HepG2 (cell line): ENCODE data around the gene NCOR2. TPM values are rescaled to one million over a fixed set of nuclear protein-coding genes. Genes with fewer than 3 reads are reported as not detected.

ENCODE experiments used
- ATAC-seq: fragments of 200-7000 bp; cut with Tn5 transposase; 3 replicates; pipeline ENCODE4 v1.9.1; 2020; ENCODE audit warnings: mild to moderate bottlenecking, moderate library complexity
- BruUV-seq: library from RNA; stranded (reverse); fragments of 400-500 nt; replicated peaks from 2 replicates; lab custom pipeline; 2021; lab: Mats Ljungman, UMichigan
- CTCF ChIA-PET: fragments of 300-600 bp; formaldehyde crosslinking; extraction: SDS; loops from one replicate; lab custom pipeline; 2021; ENCODE audit warnings: low total read pairs, inconsistent platforms, low intra/inter-chr PET ratio; lab: Yijun Ruan, JAX
- POLR2A ChIA-PET: fragments of 350-600 bp; sonication (Branson Sonifier 250); formaldehyde crosslinking; loops from one replicate; lab custom pipeline; 2020; ENCODE audit warnings: antibody characterized with exemption, inconsistent platforms; lab: Yijun Ruan, JAX
- DNase-seq: peaks from one replicate; pipeline ENCODE4 v3.0.0-alpha.2; 2015; ENCODE audit warnings: low spot score
- FAIRE-seq: peaks from 3 replicates; lab custom pipeline; 2011; peaks lifted over from hg19 to GRCh38; lab: Jason Lieb, UNC
- H2AFZ ChIP-seq: one replicate; pipeline ENCODE4 v1.6.1; 2011; ENCODE audit warnings: low read length, inconsistent platforms
- H3K27ac ChIP-seq: fragments of 300-600 bp; 3 replicates; pipeline ENCODE4 v1.8.0; 2011; ENCODE audit warnings: mixed run types, mild to moderate bottlenecking, mixed read lengths, low read length, inconsistent platforms; ENCODE audit not compliant: insufficient read depth; ENCODE audit errors: extremely low read length
- H3K27me3 ChIP-seq, 2 experiments: fragments of 200-600 bp in 1 of 2; 2 replicates in 1 of 2; 3 replicates in 1 of 2; pipeline versions ENCODE4 v1.6.0 to v1.8.0; 2011; ENCODE audit warnings: low read length in 2 of 2, mild to moderate bottlenecking in 2 of 2, moderate library complexity in 2 of 2, inconsistent platforms in 1 of 2; ENCODE audit not compliant: insufficient read depth in 2 of 2, control insufficient read depth in 1 of 2
- H3K36me3 ChIP-seq, 2 experiments: fragments of 200-600 bp in 1 of 2; replicated peaks in 1 of 2; 2 replicates in 1 of 2; 3 replicates in 1 of 2; pipeline versions ENCODE4 v1.5.1 to v1.8.0; 2011; ENCODE audit warnings: low read length in 2 of 2, inconsistent platforms in 1 of 2; ENCODE audit not compliant: insufficient read depth in 2 of 2, control insufficient read depth in 1 of 2
- H3K4me1 ChIP-seq: 2 replicates; pipeline ENCODE4 v1.5.1; 2012; ENCODE audit warnings: low read length, inconsistent platforms; ENCODE audit not compliant: insufficient read depth
- H3K4me2 ChIP-seq: 2 replicates; pipeline ENCODE4 v1.6.0; 2011; ENCODE audit warnings: low read depth, low read length, inconsistent platforms
- H3K4me3 ChIP-seq, 3 experiments: fragments of 200-600 bp in 1 of 3; sonication (generic), shearing (Covaris generic) in 1 of 3; replicated peaks in 1 of 3; 2 replicates each; pipeline ENCODE4 v1.5.1; 2011 to 2016; ENCODE audit warnings: low read length in 3 of 3, inconsistent platforms in 2 of 3, low read depth in 2 of 3, mild to moderate bottlenecking in 2 of 3, control low read depth in 1 of 3, mixed read lengths in 1 of 3; ENCODE audit not compliant: insufficient read depth in 1 of 3
- H3K79me2 ChIP-seq: one replicate; pipeline ENCODE4 v1.6.1; 2011; ENCODE audit warnings: low read length, inconsistent platforms; ENCODE audit not compliant: insufficient read depth
- H3K9ac ChIP-seq: 2 replicates; pipeline ENCODE4 v1.6.0; 2011; ENCODE audit warnings: mild to moderate bottlenecking, low read depth, low read length, inconsistent platforms; ENCODE audit not compliant: insufficient read depth
- H3K9me3 ChIP-seq: 2 replicates; pipeline ENCODE4 v1.5.1; 2012; ENCODE audit warnings: mild to moderate bottlenecking, low read length
- H4K20me1 ChIP-seq: 2 replicates; pipeline ENCODE4 v1.6.0; 2011; ENCODE audit warnings: inconsistent platforms, mild to moderate bottlenecking, low read length, moderate library complexity; ENCODE audit not compliant: insufficient read depth
- AGO2 ChIP-seq: fragments of 200-400 bp; formaldehyde crosslinking; optimal IDR thresholded peaks from 2 replicates; pipeline ENCODE3; 2017; ENCODE audit warnings: mild to moderate bottlenecking, low read depth, low read length, moderate library complexity
- ATF7 ChIP-seq, 2 experiments: fragments of 450-650 bp in 1 of 2; sonication (generic) in 1 of 2; formaldehyde crosslinking in 1 of 2; IDR thresholded peaks; 2 replicates each; pipeline versions ENCODE4 v1.4.0 to v1.6.1; 2016 to 2020; ENCODE audit warnings: antibody characterized with exemption in 1 of 2, mild to moderate bottlenecking in 1 of 2, missing genetic modification reagents in 1 of 2
- ETV5 ChIP-seq: IDR thresholded peaks from 2 replicates; pipeline ENCODE4 v1.6.1; 2018; ENCODE audit warnings: missing biosample characterization, missing genetic modification reagents, inconsistent platforms, borderline replicate concordance
- FOSL2 ChIP-seq: sonication (generic); formaldehyde crosslinking; IDR thresholded peaks from 2 replicates; pipeline ENCODE4 v1.4.0; 2020; ENCODE audit warnings: missing genetic modification reagents
- HDAC2 ChIP-seq: sonication (generic); formaldehyde crosslinking; IDR thresholded peaks from 2 replicates; pipeline ENCODE4 v1.4.0; 2020; ENCODE audit warnings: missing genetic modification reagents
- LBX2 ChIP-seq: sonication (generic); formaldehyde crosslinking; IDR thresholded peaks from 2 replicates; pipeline ENCODE4 v1.5.0; 2020; ENCODE audit warnings: missing genetic modification reagents, mild to moderate bottlenecking, borderline replicate concordance
- U2AF1 ChIP-seq: fragments of 200-400 bp; formaldehyde crosslinking; optimal IDR thresholded peaks from 2 replicates; pipeline ENCODE3; 2017; ENCODE audit warnings: mild to moderate bottlenecking, low read depth, low read length
- ZBED4 ChIP-seq: sonication (generic); formaldehyde crosslinking; IDR thresholded peaks from 2 replicates; pipeline ENCODE4 v1.4.0; 2020; ENCODE audit warnings: missing genetic modification reagents, borderline replicate concordance
- ZFP36 ChIP-seq: fragments of 150-350 bp; IDR thresholded peaks from 2 replicates; pipeline ENCODE4 v1.6.1; 2018; ENCODE audit warnings: borderline replicate concordance, low read length, low read depth; ENCODE audit not compliant: partially characterized antibody
- ZNF687 ChIP-seq: sonication (generic); formaldehyde crosslinking; IDR thresholded peaks from 2 replicates; pipeline ENCODE4 v1.5.1; 2020; ENCODE audit warnings: mild to moderate bottlenecking, missing genetic modification reagents, moderate library complexity
- ZNF768 ChIP-seq: sonication (generic); formaldehyde crosslinking; IDR thresholded peaks from 2 replicates; pipeline ENCODE4 v1.4.0; 2020; ENCODE audit warnings: missing genetic modification reagents
- WGBS: methylation state at CpG from one replicate; pipeline ENCODE4 v1.1.6; 2017; ENCODE audit warnings: low lambda C conversion rate; 5-methylcytosine and 5-hydroxymethylcytosine counted together
- in situ Hi-C: cut with HindIII; loops from 2 replicates; pipeline ENCODE4 v1.10.0; 2017; ENCODE audit warnings: low pct_unique_long_range_greater_than_20kb; ENCODE audit not compliant: extremely low pct_ligation_motif_present
- intact Hi-C: fragments of 100-400 bp; cut with micrococcal nuclease; formaldehyde crosslinking; loops from one replicate; pipeline ENCODE4 v1.10.0; 2022; ENCODE audit not compliant: unreplicated experiment
- polyA plus RNA-seq, 8 experiments: library from polyadenylated mRNA; depleted of rRNA in 3 of 8; stranded (reverse) in 7 of 8; unstranded in 1 of 8; fragments of >200 nt; fragmentation: Illumina TruSeq in 4 of 8; extraction: Trizol in 4 of 8; gene quantifications; 2 replicates each; pipeline versions ENCODE4 v1.2.1 to v1.2.3, GENCODE V29; 2011 to 2016; ENCODE audit warnings: low read depth in 4 of 8, missing spikeins in 1 of 8, mixed read lengths in 1 of 8; ENCODE audit not compliant: insufficient read depth in 1 of 8
- total RNA-seq, 5 experiments: library from RNA; depleted of rRNA; stranded (reverse); fragments of >200 nt; fragmentation: Illumina TruSeq; extraction: Trizol; gene quantifications; 2 replicates each; pipeline ENCODE4 v1.2.3, GENCODE V29; 2016; ENCODE audit warnings: low read depth in 1 of 5

The NCOR2 gene
- total and polyA plus RNA-seq, 2 of the 13 experiments (the other 11 are each of a cell fraction or from before 2014, with no cell fraction given) = 4.5 to 5.7 TPM

- BruUV-seq = no TSS peak
- CTCF ChIA-PET = no interaction called here
- H3K4me3 ChIP-seq = peak overlapping the region; percentile 14 to 63 (median 46)
- H3K9me3 ChIP-seq = no peaks in the 10 kb centered on the region
- ATAC-seq = peak; percentile 62
- peak overlapping the region; percentile 38 for H3K27ac ChIP-seq
- H2AFZ ChIP-seq = no peak overlapping the region
- H3K4me2 ChIP-seq = peak overlapping the region; percentile 86
- POLR2A ChIA-PET = interaction anchor here (2.8 kb wide), 1 partner anchor 20 kb away, joined by 9 read pairs; no protein-coding TSS in a partner anchor
- H3K27me3 ChIP-seq = no peaks in the 10 kb centered on the region
- no peak for DNase-seq
- no peak for FAIRE-seq
- peaks cover 35% of the 10 kb centered on the region for H3K4me1 ChIP-seq
- WGBS = 32% methylated on average over 17 of the region's 37 CpGs
- H3K79me2 ChIP-seq = peaks cover 21% of the 10 kb centered on the region
- intact Hi-C loops (no loop called here), in situ Hi-C loops (no loop called here)
- no peaks in the 10 kb centered on the region for H3K36me3 ChIP-seq
- peak overlapping the region; percentile 53 for H3K9ac ChIP-seq
- peaks cover 33% of the 10 kb centered on the region; the same call in 1 of the 2 replicates for H4K20me1 ChIP-seq
- TF ChIP-seq FOSL2 = 0 out of 2 replicates have a peak, but pooled peaks have one; percentile 3
- peak; percentile 7; the same call in 1 of the 2 replicates for TF ChIP-seq HDAC2 (CRISPR knock-in tag)
- no peak for TF ChIP-seq ATF7 (IDR thresholded peaks at IDR 0.05)
- no peak for TF ChIP-seq ATF7 (CRISPR knock-in tag; IDR thresholded peaks at IDR 0.05)
- TF ChIP-seq LBX2 (CRISPR knock-in tag) = peak; percentile 65; the same call in 1 of the 2 replicates
- TF ChIP-seq ZNF687 = peak; percentile 30; the same call in 1 of the 2 replicates
- TF ChIP-seq ZFP36 = peak; percentile 87
- peak; percentile 5; the same call in 1 of the 2 replicates for TF ChIP-seq ETV5 (CRISPR knock-in tag)
- peak; percentile 29 for TF ChIP-seq AGO2
- no peak for TF ChIP-seq ZBED4 (CRISPR knock-in tag)
- TF ChIP-seq ZNF768 = peak; percentile 84
- TF ChIP-seq U2AF1 = no peak
Observed at GRCh38 chr12:124539084-124540041, 28.0 kb downstream of the NCOR2 start.
